Measurements from ENCODE around the gene FAM110C. TPM values are rescaled to one million over a fixed set of nuclear protein-coding genes. Genes with fewer than 3 reads are reported as not detected.

The FAM110C gene
- total RNA-seq, 2 donors from 2014 or later = 16.6 to 20.4 TPM

DNA sequence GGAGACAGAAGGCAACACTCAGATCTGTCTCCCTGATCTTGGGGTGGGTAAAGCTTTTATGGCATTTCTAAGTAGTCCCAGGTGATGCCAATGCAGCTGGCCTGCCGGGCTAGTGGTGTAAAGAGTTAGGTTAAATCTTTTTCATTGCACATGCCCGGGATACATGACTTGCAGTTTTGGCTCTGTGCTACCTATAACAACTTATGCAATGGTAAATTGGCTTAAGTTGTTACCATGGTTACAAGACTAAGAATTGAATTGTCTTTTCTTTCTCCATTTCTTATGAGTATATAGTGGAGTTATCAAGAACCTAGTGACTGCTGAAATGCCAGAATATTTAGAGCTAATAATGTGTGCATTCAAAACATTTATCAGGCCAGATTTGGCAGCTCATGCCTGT lies 5.3 kb upstream of the FAM110C start:
- Histone ChIP-seq H3K27ac (no peak overlapping the region), H3K9me3 (no peaks in the 10 kb centered on the region), H3K4me1 (peaks cover 12% of the 10 kb centered on the region), H3K36me3 (replicated peaks in 1 of 2; ENCODE audit: insufficient read depth in 1 of 2, low read depth in 2 of 2) (no peaks in the 10 kb centered on the region), H3K27me3 (no peaks in the 10 kb centered on the region), H3K4me3 (no peak overlapping the region)
- intact Hi-C loops (cut with DNase I) = no loop called here
- ATAC-seq (no peak), DNase-seq (no peak)
- 68 to 71% methylated on average over 2 of the region's 2 CpGs for WGBS, 2 donors
- TF ChIP-seq, protein P1, sequence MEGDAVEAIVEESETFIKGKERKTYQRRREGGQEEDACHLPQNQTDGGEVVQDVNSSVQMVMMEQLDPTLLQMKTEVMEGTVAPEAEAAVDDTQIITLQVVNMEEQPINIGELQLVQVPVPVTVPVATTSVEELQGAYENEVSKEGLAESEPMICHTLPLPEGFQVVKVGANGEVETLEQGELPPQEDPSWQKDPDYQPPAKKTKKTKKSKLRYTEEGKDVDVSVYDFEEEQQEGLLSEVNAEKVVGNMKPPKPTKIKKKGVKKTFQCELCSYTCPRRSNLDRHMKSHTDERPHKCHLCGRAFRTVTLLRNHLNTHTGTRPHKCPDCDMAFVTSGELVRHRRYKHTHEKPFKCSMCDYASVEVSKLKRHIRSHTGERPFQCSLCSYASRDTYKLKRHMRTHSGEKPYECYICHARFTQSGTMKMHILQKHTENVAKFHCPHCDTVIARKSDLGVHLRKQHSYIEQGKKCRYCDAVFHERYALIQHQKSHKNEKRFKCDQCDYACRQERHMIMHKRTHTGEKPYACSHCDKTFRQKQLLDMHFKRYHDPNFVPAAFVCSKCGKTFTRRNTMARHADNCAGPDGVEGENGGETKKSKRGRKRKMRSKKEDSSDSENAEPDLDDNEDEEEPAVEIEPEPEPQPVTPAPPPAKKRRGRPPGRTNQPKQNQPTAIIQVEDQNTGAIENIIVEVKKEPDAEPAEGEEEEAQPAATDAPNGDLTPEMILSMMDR (IDR thresholded peaks at IDR 0.05) = no peak
- TF ChIP-seq POLR2A (IDR thresholded peaks at IDR 0.05) = no peak

DNA sequence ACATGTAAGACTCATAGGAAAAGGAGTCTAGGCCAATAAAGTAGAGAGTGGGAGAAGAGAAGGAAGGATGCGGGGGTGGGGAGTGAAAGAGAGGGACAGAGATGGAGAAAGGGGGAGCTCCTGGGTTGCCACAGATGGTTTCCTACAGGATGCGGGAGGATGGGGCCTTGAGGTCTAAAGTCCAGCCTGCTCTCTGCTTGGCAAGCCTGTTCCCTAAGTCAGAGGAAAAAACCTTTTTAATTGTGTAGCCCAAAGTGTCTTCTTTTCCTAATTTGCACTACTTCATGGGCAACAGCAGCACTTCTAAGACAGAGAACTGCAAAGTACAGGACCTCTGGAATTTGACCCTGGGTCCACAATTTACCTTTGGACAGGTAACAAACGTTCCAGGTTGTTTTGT lies 1.4 kb upstream of the FAM110C start:
- H3K36me3 ChIP-seq (replicated peaks in 1 of 2; ENCODE audit: insufficient read depth in 1 of 2, low read depth in 2 of 2) = no peaks in the 10 kb centered on the region
- peaks cover 30% of the 10 kb centered on the region for H3K4me1 ChIP-seq
- DNase-seq (peak; percentile 18 to 27 (median 26)), ATAC-seq (no peak)
- H3K9me3 ChIP-seq = no peaks in the 10 kb centered on the region
- no peaks in the 10 kb centered on the region for H3K27me3 ChIP-seq
- TF ChIP-seq, protein P1 (IDR thresholded peaks at IDR 0.05) = no peak
- TF ChIP-seq POLR2A (IDR thresholded peaks at IDR 0.05) = no peak
- no peak overlapping the region for H3K4me3 ChIP-seq
- intact Hi-C loops (cut with DNase I) = no loop called here
- 29 to 39% methylated on average over 3 of the region's 3 CpGs for WGBS, 2 donors
- H3K27ac ChIP-seq = peak overlapping the region; percentile 95 to 98 (median 96)

DNA sequence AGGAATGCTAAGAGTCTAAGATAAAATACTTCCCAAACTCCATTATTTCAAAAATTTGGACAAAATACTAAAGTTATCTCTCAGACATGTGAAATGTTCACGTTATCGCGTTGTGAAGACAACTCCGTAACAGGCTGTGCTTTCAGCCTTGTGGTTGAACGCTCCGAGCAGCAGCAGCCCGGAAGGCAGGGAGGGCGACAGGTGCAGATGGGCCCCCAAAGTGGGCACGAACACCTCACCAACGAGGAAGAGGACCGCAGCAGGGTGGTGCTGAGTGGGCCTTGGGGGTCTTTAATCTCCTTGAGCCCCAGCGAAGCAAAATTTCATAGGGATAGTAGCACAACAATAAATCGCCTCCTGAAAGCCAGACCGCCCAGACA lies 1.0 kb upstream of the FAM110C start:
- TF ChIP-seq POLR2A (IDR thresholded peaks at IDR 0.05) = no peak
- TF ChIP-seq, protein P1 (IDR thresholded peaks at IDR 0.05) = no peak
- H3K9me3 ChIP-seq = no peaks in the 10 kb centered on the region
- peak in 1 of 4 donors; percentile 27 for DNase-seq
- H3K4me1 ChIP-seq = peaks cover 34% of the 10 kb centered on the region
- no peaks in the 10 kb centered on the region for H3K36me3 ChIP-seq (replicated peaks in 1 of 2; ENCODE audit: insufficient read depth in 1 of 2, low read depth in 2 of 2)
- no peak for ATAC-seq
- H3K27ac ChIP-seq = peak overlapping the region; percentile 95 to 98 (median 96)
- 22 to 24% methylated on average over 14 of the region's 14 CpGs for WGBS, 2 donors
- no peaks in the 10 kb centered on the region for H3K27me3 ChIP-seq
- no peak overlapping the region for H3K4me3 ChIP-seq
- intact Hi-C loops (cut with DNase I) = no loop called here

DNA sequence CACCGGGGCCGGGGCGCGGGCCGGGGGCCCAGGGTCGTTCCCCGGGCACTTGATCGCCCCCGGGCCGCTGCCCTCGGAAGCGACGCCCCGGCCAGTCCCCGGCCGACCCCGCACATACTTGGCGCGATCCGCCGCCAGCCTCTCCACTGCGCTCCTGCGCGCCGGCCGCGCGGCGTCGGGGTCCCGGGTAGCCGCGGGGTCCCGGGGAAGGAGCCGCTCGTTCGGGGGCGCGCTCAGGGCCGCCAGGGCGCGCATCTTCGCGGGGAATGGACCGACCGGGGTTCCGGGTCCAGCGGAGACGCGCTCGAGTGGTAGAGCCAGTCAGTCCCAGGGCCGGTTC lies 204 bp downstream of the FAM110C start:
- H3K4me3 ChIP-seq = peak overlapping the region; percentile 35 to 79
- H3K27me3 ChIP-seq = no peaks in the 10 kb centered on the region
- no peaks in the 10 kb centered on the region for H3K36me3 ChIP-seq (replicated peaks in 1 of 2; ENCODE audit: insufficient read depth in 1 of 2, low read depth in 2 of 2)
- intact Hi-C loops (cut with DNase I) = no loop called here
- no peaks in the 10 kb centered on the region for H3K9me3 ChIP-seq
- ATAC-seq = peak; percentile 0
- peak in 2 of 3 donors; percentile 80 to 94 for TF ChIP-seq POLR2A (IDR thresholded peaks at IDR 0.05)
- TF ChIP-seq, protein P1 (IDR thresholded peaks at IDR 0.05) = peak in 2 of 7 experiments; percentile 6 to 18
- peak overlapping the region; percentile 95 to 98 (median 96) for H3K27ac ChIP-seq
- peaks cover 46% of the 10 kb centered on the region for H3K4me1 ChIP-seq
- 1% methylated on average over 14 of the region's 52 CpGs; no CpG with 5 or more reads in 1 of the 2 donors for WGBS, 2 donors
- no peak for DNase-seq

DNA sequence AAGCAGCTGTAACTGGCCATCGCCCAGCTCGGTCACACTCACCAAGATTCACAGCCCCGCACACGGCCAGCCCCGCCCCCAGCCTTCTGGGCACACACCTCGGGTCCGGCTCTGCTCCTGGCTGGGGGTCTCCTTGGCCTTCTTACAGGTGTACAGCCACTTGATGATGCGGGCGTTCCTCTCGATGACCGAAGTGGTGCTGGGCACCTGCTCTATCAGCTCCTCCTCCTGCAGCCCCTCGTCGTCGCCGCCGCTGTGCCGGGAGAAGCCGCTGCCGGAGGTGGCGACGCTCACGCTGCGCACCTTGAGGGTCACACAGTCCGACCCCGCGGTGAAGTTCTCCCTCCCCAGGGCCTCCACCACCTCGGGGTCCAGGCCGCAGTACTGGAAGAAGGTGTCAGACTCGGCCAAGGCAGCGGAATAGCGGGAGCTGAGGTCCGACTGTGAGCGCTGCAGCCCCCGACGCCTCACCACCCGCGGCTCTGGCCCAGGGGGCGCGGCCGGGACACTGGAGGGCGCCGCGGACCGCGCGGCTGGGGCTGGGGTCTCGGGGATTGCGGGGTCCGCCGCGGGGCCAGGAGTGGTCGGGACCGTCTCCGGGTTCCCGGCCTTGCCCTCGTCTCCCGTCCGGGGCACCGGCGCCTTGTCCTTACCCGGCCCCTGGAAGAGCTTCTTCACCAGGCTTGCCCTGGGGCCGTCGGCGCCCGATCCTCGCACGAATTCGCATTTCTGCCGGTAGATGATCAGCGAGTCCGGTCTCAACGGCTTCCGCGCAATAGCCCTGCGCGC lies 769 bp downstream of the FAM110C start:
- intact Hi-C loops (cut with DNase I) = no loop called here
- peak overlapping the region; percentile 95 to 98 (median 96) for H3K27ac ChIP-seq
- DNase-seq (peak; percentile 39 to 61 (median 42)), ATAC-seq (peak; percentile 0)
- TF ChIP-seq, protein P1 (IDR thresholded peaks at IDR 0.05) = no peak
- peak in 1 of 3 donors; percentile 13 for TF ChIP-seq POLR2A (IDR thresholded peaks at IDR 0.05)
- H3K4me3 ChIP-seq = peak overlapping the region; percentile 35 to 79
- no peaks in the 10 kb centered on the region for H3K36me3 ChIP-seq (replicated peaks in 1 of 2; ENCODE audit: insufficient read depth in 1 of 2, low read depth in 2 of 2)
- no peaks in the 10 kb centered on the region for H3K27me3 ChIP-seq
- no peaks in the 10 kb centered on the region for H3K9me3 ChIP-seq
- WGBS, 2 donors = 1 to 3% methylated on average over 6 to 70 of the region's 76 CpGs
- H3K4me1 ChIP-seq = peaks cover 52% of the 10 kb centered on the region

Data from body of pancreas (tissue), 4 donors.